ENCODE results near the gene CCR9.

DNA sequence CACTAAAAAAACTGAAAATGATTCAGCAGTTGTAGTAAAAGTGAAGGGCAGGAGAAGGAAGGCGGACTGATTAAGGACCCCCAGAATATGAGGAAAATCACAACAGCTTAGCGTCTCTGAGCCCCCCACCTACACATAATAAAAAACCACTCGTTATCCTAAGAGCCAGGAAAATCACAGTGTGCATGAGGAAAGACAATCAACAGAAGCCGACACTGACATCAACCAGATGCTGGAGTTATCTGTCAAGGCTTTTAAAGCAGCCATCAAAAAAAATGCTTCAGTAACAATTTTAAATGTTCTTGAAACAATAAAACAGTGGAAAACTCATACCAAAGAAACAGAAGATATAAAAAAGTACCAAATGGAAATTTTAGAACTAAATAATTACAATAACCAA is 47.2 kb downstream of the CCR9 start:
- no peak for TF ChIP-seq ZNF274 (IDR thresholded peaks at IDR 0.05; ENCODE audit: low read depth, low read length)
- TF ChIP-seq YY1 (IDR thresholded peaks at IDR 0.05; ENCODE audit: insufficient read depth, insufficient read length), result no peak

All from NT2/D1 (cell line).